Muscle layer of colon (tissue), 2 donors: ENCODE data around the gene MDFIC.

ENCODE experiments used
- H3K27ac ChIP-seq: one replicate; pipeline ENCODE4 v1.7.0; 2013; ENCODE audit warnings: low read depth, mild to moderate bottlenecking, low read length, moderate library complexity
- H3K27me3 ChIP-seq, 2 donors: one replicate each; pipeline ENCODE4 v1.7.0; 2013; ENCODE audit warnings: low read length in 2 of 2, mild to moderate bottlenecking in 2 of 2; ENCODE audit not compliant: insufficient read depth in 2 of 2, control insufficient read depth in 1 of 2
- H3K36me3 ChIP-seq: one replicate; pipeline ENCODE4 v1.7.0; 2013; ENCODE audit warnings: mild to moderate bottlenecking, low read length; ENCODE audit not compliant: insufficient read depth
- H3K4me1 ChIP-seq: one replicate; pipeline ENCODE4 v1.7.0; 2013; ENCODE audit warnings: mild to moderate bottlenecking, low read length; ENCODE audit not compliant: insufficient read depth
- H3K4me3 ChIP-seq, 2 donors: one replicate each; pipeline ENCODE4 v1.7.0; 2013; ENCODE audit warnings: low read length in 2 of 2, low read depth in 1 of 2, mild to moderate bottlenecking in 1 of 2, moderate library complexity in 1 of 2
- H3K9ac ChIP-seq: one replicate; pipeline ENCODE4 v1.7.0; 2013; ENCODE audit warnings: low read length
- H3K9me3 ChIP-seq: one replicate; pipeline ENCODE4 v1.7.0; 2013; ENCODE audit warnings: mild to moderate bottlenecking, low read length
- donor health status: abdominal sarcoma.
- donor health status: Adenocarcinoma of cecum.

Gene MDFIC

DNA sequence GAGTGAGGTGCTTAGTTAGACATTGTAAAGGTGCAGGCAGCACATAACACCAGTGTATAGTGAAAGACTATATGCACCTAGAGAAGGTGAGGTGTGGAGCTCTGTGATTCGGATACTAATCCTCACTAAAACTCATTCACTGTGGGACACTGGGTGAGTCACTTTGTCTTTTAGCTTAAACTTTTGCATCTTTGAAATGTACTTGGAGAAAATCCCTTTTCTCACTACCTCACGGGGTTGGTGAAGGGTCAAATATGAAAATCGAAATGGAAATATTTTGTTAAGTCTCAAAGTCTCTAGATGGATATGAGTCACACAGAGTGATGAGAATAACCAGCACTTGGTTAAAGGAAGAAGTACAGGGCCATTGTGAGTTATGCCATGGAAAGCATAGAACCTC is 38.0 kb downstream of the MDFIC start:
- H3K4me1 ChIP-seq = peaks cover 7% of the 10 kb centered on the region
- no peaks in the 10 kb centered on the region for H3K27me3 ChIP-seq
- H3K36me3 ChIP-seq = peaks cover 6% of the 10 kb centered on the region
- no peak overlapping the region for H3K27ac ChIP-seq
- H3K4me3 ChIP-seq = no peak overlapping the region
- H3K9ac ChIP-seq = no peak overlapping the region
- no peaks in the 10 kb centered on the region for H3K9me3 ChIP-seq

DNA sequence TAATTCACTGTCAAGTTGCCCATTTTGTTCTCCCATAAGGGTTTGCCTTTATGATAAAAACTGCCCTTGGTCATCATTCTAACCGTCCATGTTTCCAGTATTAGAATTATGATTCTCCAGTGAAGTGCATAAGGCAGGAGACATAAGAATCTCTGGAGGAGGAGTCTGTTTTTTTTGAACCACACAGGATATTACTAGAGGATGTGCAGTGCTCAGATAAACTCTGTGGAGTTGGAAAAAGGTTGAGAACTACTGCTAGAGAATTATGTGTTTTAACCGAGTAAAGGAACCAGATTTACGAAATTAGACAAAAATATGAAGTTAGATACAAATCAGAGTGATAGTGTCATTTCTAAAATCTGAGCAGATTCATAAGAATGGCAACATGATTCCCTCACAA is 40.5 kb downstream of the MDFIC start:
- H3K4me3 ChIP-seq = no peak overlapping the region
- H3K27ac ChIP-seq = no peak overlapping the region

DNA sequence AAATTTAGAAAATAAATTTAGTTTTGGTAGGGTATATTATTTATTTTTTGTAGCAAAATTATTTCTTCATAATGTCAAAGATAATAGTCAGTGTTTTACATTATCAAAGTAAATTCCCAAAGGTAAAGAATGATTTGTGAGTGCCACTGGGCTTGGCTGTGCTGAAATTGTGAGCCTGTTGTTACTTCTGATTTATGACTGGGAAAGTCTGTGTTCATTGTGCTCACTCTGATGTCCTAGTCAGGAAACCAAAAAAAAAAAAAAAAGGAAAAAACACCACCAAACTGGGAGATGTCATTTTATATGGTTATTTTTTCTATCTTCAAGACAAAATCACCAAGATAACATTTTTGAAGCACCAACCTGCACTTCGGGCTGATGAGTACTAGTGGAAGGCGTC is 44.3 kb downstream of the MDFIC start:
- Histone ChIP-seq H3K9ac (no peak overlapping the region), H3K4me3 (no peak overlapping the region), H3K4me1 (peaks cover 4% of the 10 kb centered on the region), H3K36me3 (peaks cover 4% of the 10 kb centered on the region), H3K9me3 (no peaks in the 10 kb centered on the region), H3K27ac (no peak overlapping the region), H3K27me3 (no peaks in the 10 kb centered on the region)

More for the DNA sequence above, 40.5 kb downstream of the MDFIC start:
- H3K9me3 ChIP-seq = no peaks in the 10 kb centered on the region
- peaks cover 11% of the 10 kb centered on the region for H3K4me1 ChIP-seq
- H3K36me3 ChIP-seq = peaks cover 6% of the 10 kb centered on the region
- no peaks in the 10 kb centered on the region for H3K27me3 ChIP-seq
- H3K9ac ChIP-seq = no peak overlapping the region

DNA sequence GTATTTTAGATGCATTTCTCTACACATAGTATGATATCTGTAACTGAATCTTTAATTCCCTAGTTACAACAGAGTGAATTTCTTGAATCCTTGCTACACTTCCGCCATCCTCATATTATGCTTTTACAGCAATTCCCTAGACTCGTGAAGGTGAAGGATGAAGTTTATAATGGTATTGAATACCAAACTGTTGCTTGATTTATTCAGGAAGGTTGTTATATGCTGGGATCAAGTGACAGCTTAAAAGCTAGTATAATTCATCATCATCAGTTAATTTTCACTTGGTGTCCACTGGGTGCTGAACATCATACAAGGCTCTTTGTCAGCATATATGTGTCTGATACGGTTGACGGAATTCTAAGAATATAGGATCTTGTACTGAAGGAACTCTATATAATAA is 47.2 kb downstream of the MDFIC start:
- no peak overlapping the region for H3K27ac ChIP-seq
- no peaks in the 10 kb centered on the region for H3K36me3 ChIP-seq
- peaks cover 10% of the 10 kb centered on the region for H3K4me1 ChIP-seq
- H3K9ac ChIP-seq = no peak overlapping the region
- no peaks in the 10 kb centered on the region for H3K27me3 ChIP-seq
- H3K4me3 ChIP-seq = no peak overlapping the region
- H3K9me3 ChIP-seq = no peaks in the 10 kb centered on the region

DNA sequence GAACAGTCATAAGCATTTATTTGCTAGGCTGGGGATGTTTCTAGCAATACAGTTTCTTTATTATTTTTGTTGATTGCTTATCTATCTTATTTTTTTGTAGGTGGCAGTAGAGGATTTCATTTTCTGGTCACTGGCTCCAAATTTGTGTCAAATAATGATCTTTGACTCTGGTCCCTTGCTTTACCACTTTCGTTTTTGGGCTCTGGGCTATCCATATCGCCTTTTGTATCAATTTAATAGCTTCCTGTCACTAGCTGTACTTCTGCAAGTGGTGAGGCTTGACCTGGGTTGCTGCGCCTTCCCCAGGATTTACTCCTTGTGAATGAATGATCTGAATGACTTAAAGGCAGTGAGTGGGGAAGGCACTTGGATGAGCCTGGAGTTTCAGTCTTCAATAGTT is 48.4 kb downstream of the MDFIC start:
- no peaks in the 10 kb centered on the region for H3K36me3 ChIP-seq
- H3K9ac ChIP-seq = no peak overlapping the region
- H3K4me3 ChIP-seq = no peak overlapping the region
- H3K4me1 ChIP-seq = peaks cover 10% of the 10 kb centered on the region
- no peaks in the 10 kb centered on the region for H3K27me3 ChIP-seq
- H3K27ac ChIP-seq = no peak overlapping the region
- no peaks in the 10 kb centered on the region for H3K9me3 ChIP-seq

DNA sequence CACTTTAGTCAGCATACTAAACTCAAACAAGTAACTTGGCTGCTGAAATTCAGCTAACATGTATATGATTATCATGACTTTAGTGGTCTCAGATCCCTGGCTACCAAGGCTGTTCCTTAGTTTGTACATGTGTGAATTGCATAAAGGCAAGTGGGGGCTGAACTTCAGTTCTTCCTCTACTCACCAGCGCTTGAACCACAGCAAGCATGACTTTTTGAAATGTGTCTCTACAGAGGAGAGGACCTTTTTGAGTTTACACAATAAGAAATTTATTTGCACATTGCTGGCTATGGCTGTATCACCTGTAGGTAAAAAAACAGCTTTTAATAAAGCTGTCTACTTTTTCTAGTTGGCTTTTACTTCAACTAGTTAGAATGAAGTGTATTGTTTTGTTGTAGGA is 48.8 kb downstream of the MDFIC start:
- Histone ChIP-seq H3K4me3 (no peak overlapping the region), H3K27ac (no peak overlapping the region), H3K4me1 (peaks cover 10% of the 10 kb centered on the region), H3K9ac (no peak overlapping the region), H3K27me3 (no peaks in the 10 kb centered on the region), H3K36me3 (no peaks in the 10 kb centered on the region), H3K9me3 (no peaks in the 10 kb centered on the region)

DNA sequence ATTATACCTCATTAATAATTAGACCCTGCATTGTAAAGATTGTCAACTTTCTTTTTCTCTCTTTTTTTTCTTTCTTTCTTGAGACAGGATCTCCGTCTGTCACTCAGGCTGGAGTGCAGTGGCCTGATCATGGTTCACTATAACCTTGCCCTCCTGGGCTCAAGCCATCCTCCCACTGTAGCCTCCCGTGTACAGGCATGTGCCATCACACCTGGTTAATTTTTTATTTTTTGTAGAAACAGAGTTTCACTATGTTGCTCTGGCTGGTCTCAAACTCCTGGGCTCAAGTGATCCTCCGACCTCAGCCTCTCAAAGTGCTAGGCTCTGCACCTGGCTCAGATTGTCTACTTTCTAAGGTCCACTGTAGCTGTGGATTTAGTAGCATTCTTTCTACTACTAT is 50.7 kb downstream of the MDFIC start:
- H3K27me3 ChIP-seq = no peaks in the 10 kb centered on the region
- no peak overlapping the region for H3K27ac ChIP-seq

DNA sequence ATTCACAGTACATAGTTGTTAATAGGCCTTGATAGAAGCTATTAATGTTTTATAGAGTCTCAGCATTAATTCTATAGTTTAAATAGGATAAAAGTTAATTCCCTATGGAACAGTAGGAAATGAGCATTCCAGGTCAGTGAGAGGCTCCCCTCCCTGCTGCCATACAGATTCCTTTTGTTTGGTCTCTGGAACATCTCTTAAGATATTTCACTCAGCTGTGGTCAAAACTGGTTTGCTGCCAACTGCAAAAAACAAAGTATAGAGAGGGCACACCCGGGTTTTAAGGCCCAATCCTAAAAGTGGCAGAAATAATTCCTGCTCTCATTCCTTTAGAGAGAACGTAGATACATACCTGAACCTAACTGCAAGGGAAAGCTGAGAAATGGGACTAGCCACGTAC is 51.3 kb downstream of the MDFIC start:
- no peaks in the 10 kb centered on the region for H3K36me3 ChIP-seq
- H3K27ac ChIP-seq = no peak overlapping the region
- H3K4me1 ChIP-seq = peaks cover 6% of the 10 kb centered on the region
- H3K4me3 ChIP-seq = no peak overlapping the region
- H3K9me3 ChIP-seq = no peaks in the 10 kb centered on the region
- no peaks in the 10 kb centered on the region for H3K27me3 ChIP-seq
- H3K9ac ChIP-seq = no peak overlapping the region

More for the DNA sequence above, 50.7 kb downstream of the MDFIC start:
- peaks cover 6% of the 10 kb centered on the region for H3K4me1 ChIP-seq
- no peak overlapping the region for H3K4me3 ChIP-seq
- H3K9ac ChIP-seq = no peak overlapping the region
- H3K36me3 ChIP-seq = no peaks in the 10 kb centered on the region
- H3K9me3 ChIP-seq = no peaks in the 10 kb centered on the region

DNA sequence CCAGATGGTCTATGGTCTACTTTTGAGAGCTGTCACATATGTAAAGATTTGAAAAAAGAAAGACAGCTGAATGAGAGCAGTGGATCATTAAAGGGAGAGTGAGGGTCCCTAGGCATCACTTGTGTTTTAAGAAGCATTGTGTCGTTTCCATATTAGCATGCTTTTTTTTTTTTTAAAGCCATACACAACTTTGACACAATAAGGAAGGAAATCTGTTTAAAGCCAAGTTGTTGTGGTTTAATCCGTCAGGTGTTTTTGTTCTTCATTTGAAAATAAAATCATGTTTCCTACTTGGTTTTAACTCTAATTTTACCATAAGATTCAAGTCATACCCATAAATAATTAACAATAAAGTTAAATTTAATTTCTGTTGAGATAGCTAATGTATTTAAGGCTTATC is 53.5 kb downstream of the MDFIC start:
- H3K27me3 ChIP-seq = no peaks in the 10 kb centered on the region
- no peak overlapping the region for H3K4me3 ChIP-seq
- no peaks in the 10 kb centered on the region for H3K36me3 ChIP-seq
- no peaks in the 10 kb centered on the region for H3K9me3 ChIP-seq
- peaks cover 6% of the 10 kb centered on the region for H3K4me1 ChIP-seq
- H3K9ac ChIP-seq = no peak overlapping the region
- no peak overlapping the region for H3K27ac ChIP-seq

DNA sequence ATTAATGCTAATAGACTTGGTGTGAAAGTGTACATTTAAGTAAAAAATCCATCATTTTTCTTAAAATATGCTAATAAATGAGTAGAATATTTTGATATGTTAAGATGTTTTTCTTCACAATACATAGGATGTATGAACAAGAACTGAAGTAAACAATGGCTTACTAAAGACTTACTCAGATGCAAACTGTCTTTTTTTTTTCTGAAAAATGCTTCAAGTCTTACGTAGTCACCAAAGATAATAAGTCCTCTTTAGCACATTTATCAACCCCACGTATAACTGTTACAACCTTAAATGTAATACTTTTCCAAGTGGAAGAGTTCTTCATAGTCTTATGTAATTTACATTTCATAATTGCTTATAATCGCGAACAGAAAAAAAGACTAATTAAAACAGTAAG is 54.8 kb downstream of the MDFIC start:
- Histone ChIP-seq H3K4me1 (peaks cover 6% of the 10 kb centered on the region), H3K4me3 (no peak overlapping the region), H3K9ac (no peak overlapping the region), H3K27ac (no peak overlapping the region), H3K27me3 (no peaks in the 10 kb centered on the region), H3K36me3 (no peaks in the 10 kb centered on the region), H3K9me3 (no peaks in the 10 kb centered on the region)

DNA sequence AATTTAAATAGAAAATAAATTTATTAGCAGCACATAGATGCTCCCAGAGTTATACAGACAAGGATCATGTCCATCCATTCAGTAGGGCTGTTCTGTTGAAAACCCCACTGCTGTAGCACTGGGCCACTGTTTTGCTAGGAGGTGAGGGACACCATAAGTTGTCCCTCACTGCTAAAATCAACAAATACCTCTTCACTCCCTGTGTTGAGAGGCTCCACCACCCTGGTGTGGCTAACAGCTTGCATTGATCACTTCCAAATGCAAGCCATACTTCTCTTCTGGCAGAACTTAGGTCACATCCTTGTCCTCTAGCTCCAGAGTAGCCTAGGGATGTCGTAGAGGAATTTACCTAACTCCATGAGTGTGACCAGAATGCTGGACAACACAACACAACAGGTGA is 55.4 kb downstream of the MDFIC start:
- peaks cover 6% of the 10 kb centered on the region for H3K4me1 ChIP-seq
- H3K36me3 ChIP-seq = no peaks in the 10 kb centered on the region
- no peak overlapping the region for H3K9ac ChIP-seq
- H3K4me3 ChIP-seq = no peak overlapping the region
- H3K27me3 ChIP-seq = no peaks in the 10 kb centered on the region
- no peaks in the 10 kb centered on the region for H3K9me3 ChIP-seq
- no peak overlapping the region for H3K27ac ChIP-seq

DNA sequence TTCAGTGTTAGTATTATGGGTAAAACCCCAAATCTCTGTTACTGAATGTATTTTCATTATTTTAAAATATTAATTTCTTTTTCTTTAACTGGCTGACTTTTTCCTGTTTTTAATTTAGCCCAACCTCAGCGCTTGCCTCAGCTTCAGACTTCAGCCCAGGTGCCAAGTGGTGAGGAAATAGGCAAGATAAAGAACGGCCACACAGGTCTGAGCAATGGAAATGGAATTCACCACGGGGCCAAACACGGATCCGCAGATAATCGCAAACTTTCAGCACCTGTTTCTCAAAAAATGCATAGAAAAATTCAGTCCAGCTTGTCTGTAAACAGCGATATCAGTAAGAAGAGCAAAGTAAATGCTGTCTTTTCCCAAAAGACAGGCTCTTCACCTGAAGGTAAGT is 57.5 kb downstream of the MDFIC start:
- Histone ChIP-seq H3K9me3 (no peaks in the 10 kb centered on the region), H3K36me3 (no peaks in the 10 kb centered on the region), H3K27me3 (no peaks in the 10 kb centered on the region), H3K4me1 (no peaks in the 10 kb centered on the region), H3K4me3 (no peak overlapping the region), H3K9ac (no peak overlapping the region), H3K27ac (no peak overlapping the region)
